ENCODE measurements around the gene HLA-DPA1. TPM values are rescaled to one million over a fixed set of nuclear protein-coding genes. Genes with fewer than 3 reads are reported as not detected.
A peak's percentile ranks its signal among the peaks of the same experiment; 100 is the strongest.

The HLA-DPA1 gene
- total RNA-seq, 5 donors from 2014 or later (not counting 1 experiment from before 2014, with no cell fraction given) = 29.6 to 68.4 (median 35.9) TPM

GRCh38 chr6:33116841-33117711 is 43.6 kb upstream of the HLA-DPA1 start:
- POLR2A ChIA-PET = no interaction called here
- CTCF ChIA-PET = interaction anchor here in 1 of 2 donors (0.9 kb wide), 1 partner anchor 131 kb away, joined by 3 read pairs; no protein-coding TSS in a partner anchor
- Mint-ChIP-seq H3K4me3 (no peak overlapping the region), H3K36me3 (no peaks in the 10 kb centered on the region), H3K27ac (no peak overlapping the region), H3K27me3 (peaks cover 61 to 65% of the 10 kb centered on the region in 2 donors), H3K4me1 (peaks cover 15 to 22% (median 22%) of the 10 kb centered on the region in 3 donors), H3K9me3 (no peaks in the 10 kb centered on the region)
- Histone ChIP-seq H3K27ac (ENCODE audit: low read length) (no peak overlapping the region), H3K4me1 (ENCODE audit: control insufficient read depth in 1 of 2, extremely low read depth in 1 of 2, insufficient read depth in 2 of 2, low read length in 2 of 2) (peaks cover 4 to 13% of the 10 kb centered on the region in 2 experiments), H3K9me3 (no peaks in the 10 kb centered on the region), H3K36me3 (ENCODE audit: control insufficient read depth in 2 of 2, extremely low read depth in 1 of 2, insufficient read depth in 1 of 2, low read length in 1 of 2) (no peaks in the 10 kb centered on the region), H3K27me3 (replicated peaks in 1 of 2; ENCODE audit: control insufficient read depth in 2 of 2, extremely low read depth in 1 of 2, insufficient read depth in 2 of 2, low read length in 1 of 2) (peaks cover 10 to 54% of the 10 kb centered on the region in 2 experiments), H3K4me3 (ENCODE audit: control insufficient read depth in 1 of 2, extremely low read depth in 1 of 2, low read length in 1 of 2) (no peak overlapping the region)
- DNase-seq (peak in 2 of 35 experiments; percentile 5 to 21), ATAC-seq (replicated peaks in 1 of 4) (peak in 1 of 4 experiments; percentile 33)
- 16% methylated on average over 31 of the region's 32 CpGs for WGBS (ENCODE audit: insufficient coverage)

- POLR2A ChIA-PET = no interaction called here
- H3K4me3 Mint-ChIP-seq = no peak overlapping the region
- peaks cover 15 to 22% (median 22%) of the 10 kb centered on the region in 3 donors for H3K4me1 Mint-ChIP-seq
- no peak overlapping the region for H3K4me3 ChIP-seq (ENCODE audit: control insufficient read depth in 1 of 2, extremely low read depth in 1 of 2, low read length in 1 of 2)
- H3K27me3 ChIP-seq (replicated peaks in 1 of 2; ENCODE audit: control insufficient read depth in 2 of 2, extremely low read depth in 1 of 2, insufficient read depth in 2 of 2, low read length in 1 of 2) = peaks cover 10 to 57% of the 10 kb centered on the region in 2 experiments
- DNase-seq = no peak
- peaks cover 59 to 71% of the 10 kb centered on the region in 2 donors for H3K27me3 Mint-ChIP-seq
- no peaks in the 10 kb centered on the region for H3K36me3 Mint-ChIP-seq
- H3K36me3 ChIP-seq (ENCODE audit: control insufficient read depth in 2 of 2, extremely low read depth in 1 of 2, insufficient read depth in 1 of 2, low read length in 1 of 2) = no peaks in the 10 kb centered on the region
- H3K27ac ChIP-seq (ENCODE audit: low read length) = no peak overlapping the region
- peaks cover 4 to 13% of the 10 kb centered on the region in 2 experiments for H3K4me1 ChIP-seq (ENCODE audit: control insufficient read depth in 1 of 2, extremely low read depth in 1 of 2, insufficient read depth in 2 of 2, low read length in 2 of 2)
- no peak for ATAC-seq (replicated peaks in 1 of 4)
- CTCF ChIA-PET = interaction anchor here in 1 of 2 donors (0.9 kb wide), 1 partner anchor 160 kb away, joined by 3 read pairs; no protein-coding TSS in a partner anchor
- no peaks in the 10 kb centered on the region for H3K9me3 ChIP-seq
- no peak overlapping the region for H3K27ac Mint-ChIP-seq
- 32% methylated on average over 4 of the region's 6 CpGs for WGBS (ENCODE audit: insufficient coverage)
- no peaks in the 10 kb centered on the region for H3K9me3 Mint-ChIP-seq
These were observed 43.0 kb upstream of the HLA-DPA1 start for GRCh38 chr6:33116417-33116816.

- Mint-ChIP-seq H3K27ac (no peak overlapping the region), H3K36me3 (no peaks in the 10 kb centered on the region), H3K27me3 (peaks cover 69 to 85% of the 10 kb centered on the region in 2 donors), H3K9me3 (no peaks in the 10 kb centered on the region), H3K4me3 (no peak overlapping the region), H3K4me1 (peaks cover 15 to 22% (median 22%) of the 10 kb centered on the region in 3 donors)
- Histone ChIP-seq H3K27me3 (replicated peaks in 1 of 2; ENCODE audit: control insufficient read depth in 2 of 2, extremely low read depth in 1 of 2, insufficient read depth in 2 of 2, low read length in 1 of 2) (peaks cover 10 to 52% of the 10 kb centered on the region in 2 experiments), H3K36me3 (ENCODE audit: control insufficient read depth in 2 of 2, extremely low read depth in 1 of 2, insufficient read depth in 1 of 2, low read length in 1 of 2) (no peaks in the 10 kb centered on the region), H3K4me3 (ENCODE audit: control insufficient read depth in 1 of 2, extremely low read depth in 1 of 2, low read length in 1 of 2) (no peak overlapping the region), H3K4me1 (ENCODE audit: control insufficient read depth in 1 of 2, extremely low read depth in 1 of 2, insufficient read depth in 2 of 2, low read length in 2 of 2) (peaks cover 4 to 13% of the 10 kb centered on the region in 2 experiments), H3K27ac (ENCODE audit: low read length) (no peak overlapping the region), H3K9me3 (no peaks in the 10 kb centered on the region)
- CTCF ChIA-PET = no interaction called here
- no peak for ATAC-seq (replicated peaks in 1 of 4)
- POLR2A ChIA-PET = interaction anchor here in 1 of 2 donors (0.5 kb wide), 1 partner anchor 118 kb away, joined by 5 read pairs; no protein-coding TSS in a partner anchor
- no peak for DNase-seq
These were observed 41.0 kb upstream of the HLA-DPA1 start for GRCh38 chr6:33114406-33114805.

- peaks cover 74 to 87% of the 10 kb centered on the region in 2 donors for H3K27me3 Mint-ChIP-seq
- H3K36me3 Mint-ChIP-seq = no peaks in the 10 kb centered on the region
- Histone ChIP-seq H3K9me3 (no peaks in the 10 kb centered on the region), H3K4me3 (ENCODE audit: control insufficient read depth in 1 of 2, extremely low read depth in 1 of 2, low read length in 1 of 2) (no peak overlapping the region), H3K4me1 (ENCODE audit: control insufficient read depth in 1 of 2, extremely low read depth in 1 of 2, insufficient read depth in 2 of 2, low read length in 2 of 2) (peaks cover 4 to 13% of the 10 kb centered on the region in 2 experiments), H3K27me3 (replicated peaks in 1 of 2; ENCODE audit: control insufficient read depth in 2 of 2, extremely low read depth in 1 of 2, insufficient read depth in 2 of 2, low read length in 1 of 2) (peaks cover 10 to 52% of the 10 kb centered on the region in 2 experiments), H3K27ac (ENCODE audit: low read length) (no peak overlapping the region), H3K36me3 (ENCODE audit: control insufficient read depth in 2 of 2, extremely low read depth in 1 of 2, insufficient read depth in 1 of 2, low read length in 1 of 2) (no peaks in the 10 kb centered on the region)
- POLR2A ChIA-PET = no interaction called here
- no peaks in the 10 kb centered on the region for H3K9me3 Mint-ChIP-seq
- 50% methylated on average over 5 of the region's 7 CpGs for WGBS (ENCODE audit: insufficient coverage)
- ATAC-seq (replicated peaks in 1 of 4) (no peak), DNase-seq (no peak)
- H3K4me1 Mint-ChIP-seq = peaks cover 15 to 22% (median 22%) of the 10 kb centered on the region in 3 donors
- no peak overlapping the region for H3K27ac Mint-ChIP-seq
- H3K4me3 Mint-ChIP-seq = no peak overlapping the region
- CTCF ChIA-PET = no interaction called here
These were observed 40.3 kb upstream of the HLA-DPA1 start for GRCh38 chr6:33113755-33114154.

GRCh38 chr6:33112148-33112547 is 38.7 kb upstream of the HLA-DPA1 start:
- Mint-ChIP-seq H3K9me3 (no peaks in the 10 kb centered on the region), H3K27me3 (peaks cover 73 to 81% of the 10 kb centered on the region in 2 donors), H3K4me1 (peaks cover 5 to 13% (median 10%) of the 10 kb centered on the region in 3 donors), H3K36me3 (no peaks in the 10 kb centered on the region), H3K4me3 (no peak overlapping the region), H3K27ac (no peak overlapping the region)
- WGBS (ENCODE audit: insufficient coverage) = 44% methylated on average over 1 of the region's 1 CpG
- Histone ChIP-seq H3K27ac (ENCODE audit: low read length) (no peak overlapping the region), H3K4me3 (ENCODE audit: control insufficient read depth in 1 of 2, extremely low read depth in 1 of 2, low read length in 1 of 2) (no peak overlapping the region), H3K4me1 (ENCODE audit: control insufficient read depth in 1 of 2, extremely low read depth in 1 of 2, insufficient read depth in 2 of 2, low read length in 2 of 2) (peaks cover 0 to 5% of the 10 kb centered on the region in 2 experiments), H3K36me3 (ENCODE audit: control insufficient read depth in 2 of 2, extremely low read depth in 1 of 2, insufficient read depth in 1 of 2, low read length in 1 of 2) (no peaks in the 10 kb centered on the region), H3K27me3 (replicated peaks in 1 of 2; ENCODE audit: control insufficient read depth in 2 of 2, extremely low read depth in 1 of 2, insufficient read depth in 2 of 2, low read length in 1 of 2) (peaks cover 3 to 45% of the 10 kb centered on the region in 2 experiments), H3K9me3 (no peaks in the 10 kb centered on the region)
- ATAC-seq (replicated peaks in 1 of 4) (peak; percentile 77 to 99 (median 81)), DNase-seq (peak in 19 of 35 experiments; percentile 13 to 70 (median 24))
- POLR2A ChIA-PET = interaction anchor here in 1 of 2 donors (0.5 to 0.6 kb wide), 2 partner anchors 93 to 1138 kb away, joined by 3 to 7 read pairs; partner anchors contain the start of gene HSD17B8
- CTCF ChIA-PET = interaction anchor here in 1 of 2 donors (0.6 to 1.0 kb wide), 4 partner anchors 12 to 136 kb away, joined by 3 to 4 read pairs (median 3); no protein-coding TSS in a partner anchor

- no peak for ATAC-seq (replicated peaks in 1 of 4)
- no peak overlapping the region for H3K27ac Mint-ChIP-seq
These were observed 34.9 kb upstream of the HLA-DPA1 start for GRCh38 chr6:33108307-33108706.

More at GRCh38 chr6:33108307-33108706, 34.9 kb upstream of the HLA-DPA1 start:
- peaks cover 0 to 10% (median 0%) of the 10 kb centered on the region in 3 donors for H3K9me3 Mint-ChIP-seq
- no peak overlapping the region for H3K27ac ChIP-seq (ENCODE audit: low read length)
- ChIA-PET POLR2A (no interaction called here), CTCF (interaction anchor here in 1 of 2 donors (0.6 kb wide), 1 partner anchor 661 kb away, joined by 5 read pairs; no protein-coding TSS in a partner anchor)
- no peaks in the 10 kb centered on the region for H3K36me3 Mint-ChIP-seq
- H3K4me1 Mint-ChIP-seq = no peaks in the 10 kb centered on the region
- no peaks in the 10 kb centered on the region for H3K4me1 ChIP-seq (ENCODE audit: control insufficient read depth in 1 of 2, extremely low read depth in 1 of 2, insufficient read depth in 2 of 2, low read length in 2 of 2)
- H3K9me3 ChIP-seq = no peaks in the 10 kb centered on the region
- peaks cover 0 to 30% of the 10 kb centered on the region in 2 experiments for H3K27me3 ChIP-seq (replicated peaks in 1 of 2; ENCODE audit: control insufficient read depth in 2 of 2, extremely low read depth in 1 of 2, insufficient read depth in 2 of 2, low read length in 1 of 2)
- DNase-seq = no peak
- 90% methylated on average over 1 of the region's 2 CpGs for WGBS (ENCODE audit: insufficient coverage)
- H3K4me3 ChIP-seq (ENCODE audit: control insufficient read depth in 1 of 2, extremely low read depth in 1 of 2, low read length in 1 of 2) = no peak overlapping the region
- H3K4me3 Mint-ChIP-seq = no peak overlapping the region
- H3K36me3 ChIP-seq (ENCODE audit: control insufficient read depth in 2 of 2, extremely low read depth in 1 of 2, insufficient read depth in 1 of 2, low read length in 1 of 2) = no peaks in the 10 kb centered on the region
- peaks cover 63 to 71% of the 10 kb centered on the region in 2 donors for H3K27me3 Mint-ChIP-seq
